Measurements from ENCODE around the gene SAMMSON.

The SAMMSON gene

GRCh38 chr3:70096376-70097066 is 97.0 kb downstream of the SAMMSON start:
- no peak overlapping the region for H4K91ac ChIP-seq (ENCODE audit: low read depth, low read length)
- no peak overlapping the region for H4K12ac ChIP-seq (ENCODE audit: low read depth, low read length)
- H2AFZ ChIP-seq (ENCODE audit: insufficient read depth, low read length, poor library complexity), result no peak overlapping the region
- no peak overlapping the region for H2BK12ac ChIP-seq (ENCODE audit: low read length)
- no peaks in the 10 kb centered on the region for H3K27me3 ChIP-seq (ENCODE audit: insufficient read depth, low read length)
- no peak overlapping the region for H3K27ac ChIP-seq (ENCODE audit: low read depth, low read length)
- H3K9ac ChIP-seq (ENCODE audit: low read length), result no peak overlapping the region
- H2BK120ac ChIP-seq (ENCODE audit: insufficient read depth, low read length, poor library complexity), result no peak overlapping the region
- peak in 1 of 2 donors; percentile 30 for DNase-seq
- WGBS (ENCODE audit: extremely low coverage, insufficient coverage, insufficient read length), result no CpG with 5 or more reads among the region's 5 CpGs
- no peak overlapping the region for H3K23ac ChIP-seq (ENCODE audit: low read length)
- no peak overlapping the region for H2AK5ac ChIP-seq (ENCODE audit: low read length)
- no peak overlapping the region for H2BK5ac ChIP-seq (ENCODE audit: low read depth, low read length, poor library complexity)
- no peaks in the 10 kb centered on the region for H3K79me1 ChIP-seq (ENCODE audit: low read length)
- no peak overlapping the region for H3K4me3 ChIP-seq (ENCODE audit: low read depth, low read length)
- H3K79me2 ChIP-seq (ENCODE audit: control insufficient read depth, insufficient read depth, low read length, poor library complexity), result no peaks in the 10 kb centered on the region
- H3K4me2 ChIP-seq (ENCODE audit: low read length), result no peak overlapping the region
- no peak overlapping the region for H3K14ac ChIP-seq (ENCODE audit: low read length)
- no peak overlapping the region for H4K8ac ChIP-seq (ENCODE audit: low read depth, low read length)
- no peak overlapping the region for H3K4ac ChIP-seq (ENCODE audit: low read depth, low read length)
- H3K36me3 ChIP-seq (ENCODE audit: control insufficient read depth in 1 of 2, insufficient read depth in 2 of 2, low read length in 2 of 2), result no peaks in the 10 kb centered on the region
- H3K18ac ChIP-seq (ENCODE audit: low read length), result no peak overlapping the region
- H3K4me1 ChIP-seq (ENCODE audit: control insufficient read depth in 1 of 2, insufficient read depth in 2 of 2, low read length in 2 of 2), result no peaks in the 10 kb centered on the region
- H3K9me3 ChIP-seq (ENCODE audit: insufficient read depth, low read depth, low read length), result no peaks in the 10 kb centered on the region

- Histone ChIP-seq H3K79me2 (ENCODE audit: control insufficient read depth, insufficient read depth, low read length, poor library complexity) (no peaks in the 10 kb centered on the region), H3K9ac (ENCODE audit: low read length) (no peak overlapping the region), H2BK5ac (ENCODE audit: low read depth, low read length, poor library complexity) (no peak overlapping the region), H3K18ac (ENCODE audit: low read length) (no peak overlapping the region), H3K36me3 (ENCODE audit: control insufficient read depth in 1 of 2, insufficient read depth in 2 of 2, low read length in 2 of 2) (no peaks in the 10 kb centered on the region), H3K4me3 (ENCODE audit: low read depth, low read length) (no peak overlapping the region), H2AK5ac (ENCODE audit: low read length) (no peak overlapping the region), H3K4me1 (ENCODE audit: control insufficient read depth in 1 of 2, insufficient read depth in 2 of 2, low read length in 2 of 2) (no peaks in the 10 kb centered on the region), H3K9me3 (ENCODE audit: insufficient read depth, low read depth, low read length) (no peaks in the 10 kb centered on the region), H4K91ac (ENCODE audit: low read depth, low read length) (no peak overlapping the region), H2BK120ac (ENCODE audit: insufficient read depth, low read length, poor library complexity) (no peak overlapping the region), H4K8ac (ENCODE audit: low read depth, low read length) (no peak overlapping the region), H2BK12ac (ENCODE audit: low read length) (no peak overlapping the region), H4K12ac (ENCODE audit: low read depth, low read length) (no peak overlapping the region), H3K27me3 (ENCODE audit: insufficient read depth, low read length) (no peaks in the 10 kb centered on the region), H2AFZ (ENCODE audit: insufficient read depth, low read length, poor library complexity) (no peak overlapping the region), H3K4me2 (ENCODE audit: low read length) (no peak overlapping the region), H3K23ac (ENCODE audit: low read length) (no peak overlapping the region), H3K79me1 (ENCODE audit: low read length) (no peaks in the 10 kb centered on the region), H3K14ac (ENCODE audit: low read length) (no peak overlapping the region), H3K27ac (ENCODE audit: low read depth, low read length) (no peak overlapping the region), H3K4ac (ENCODE audit: low read depth, low read length) (no peak overlapping the region)
- no peak for DNase-seq
- WGBS (ENCODE audit: extremely low coverage, insufficient coverage, insufficient read length), result no CpG with 5 or more reads among the region's 1 CpG
Observed at GRCh38 chr3:70097084-70097483, 97.6 kb downstream of the SAMMSON start.

- Histone ChIP-seq H3K18ac (ENCODE audit: low read length) (no peak overlapping the region), H3K36me3 (ENCODE audit: control insufficient read depth in 1 of 2, insufficient read depth in 2 of 2, low read length in 2 of 2) (no peaks in the 10 kb centered on the region), H3K14ac (ENCODE audit: low read length) (no peak overlapping the region), H4K91ac (ENCODE audit: low read depth, low read length) (no peak overlapping the region), H3K27ac (ENCODE audit: low read depth, low read length) (no peak overlapping the region), H3K9me3 (ENCODE audit: insufficient read depth, low read depth, low read length) (no peaks in the 10 kb centered on the region), H3K4me1 (ENCODE audit: control insufficient read depth in 1 of 2, insufficient read depth in 2 of 2, low read length in 2 of 2) (no peaks in the 10 kb centered on the region), H3K79me2 (ENCODE audit: control insufficient read depth, insufficient read depth, low read length, poor library complexity) (no peaks in the 10 kb centered on the region), H2BK5ac (ENCODE audit: low read depth, low read length, poor library complexity) (no peak overlapping the region), H2BK12ac (ENCODE audit: low read length) (no peak overlapping the region), H2AFZ (ENCODE audit: insufficient read depth, low read length, poor library complexity) (no peak overlapping the region), H3K4me3 (ENCODE audit: low read depth, low read length) (no peak overlapping the region), H3K79me1 (ENCODE audit: low read length) (no peaks in the 10 kb centered on the region), H3K27me3 (ENCODE audit: insufficient read depth, low read length) (no peaks in the 10 kb centered on the region), H3K9ac (ENCODE audit: low read length) (no peak overlapping the region), H3K4ac (ENCODE audit: low read depth, low read length) (no peak overlapping the region), H2BK120ac (ENCODE audit: insufficient read depth, low read length, poor library complexity) (no peak overlapping the region), H3K4me2 (ENCODE audit: low read length) (no peak overlapping the region), H4K12ac (ENCODE audit: low read depth, low read length) (no peak overlapping the region), H2AK5ac (ENCODE audit: low read length) (no peak overlapping the region), H4K8ac (ENCODE audit: low read depth, low read length) (no peak overlapping the region), H3K23ac (ENCODE audit: low read length) (no peak overlapping the region)
- WGBS (ENCODE audit: extremely low coverage, insufficient coverage, insufficient read length), result no CpG with 5 or more reads among the region's 6 CpGs
- DNase-seq, result peak; percentile 25 to 68
Observed at GRCh38 chr3:70108072-70108471, 108.5 kb downstream of the SAMMSON start.

DNA sequence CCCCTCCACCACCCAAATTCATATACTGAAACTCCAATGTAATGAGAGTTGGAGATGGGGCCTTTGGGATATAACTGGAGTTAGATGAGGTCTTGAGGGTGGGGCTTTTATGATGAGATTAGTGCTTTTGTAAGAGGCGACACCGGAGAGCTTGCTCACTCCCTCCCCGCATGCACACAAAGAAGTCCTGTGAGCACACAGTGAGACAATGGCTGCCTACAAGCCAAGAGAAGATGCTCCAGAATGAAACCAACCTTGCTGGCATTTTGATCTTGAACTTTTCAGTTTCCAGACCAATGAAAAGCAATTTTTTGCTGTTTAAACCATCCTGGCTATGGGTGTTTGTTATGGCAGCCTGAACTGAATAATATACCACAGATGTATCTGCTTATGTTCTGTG is 109.0 kb downstream of the SAMMSON start:
- Histone ChIP-seq H4K8ac (ENCODE audit: low read depth, low read length) (no peak overlapping the region), H3K9ac (ENCODE audit: low read length) (no peak overlapping the region), H3K9me3 (ENCODE audit: insufficient read depth, low read depth, low read length) (no peaks in the 10 kb centered on the region), H4K12ac (ENCODE audit: low read depth, low read length) (no peak overlapping the region), H3K79me1 (ENCODE audit: low read length) (no peaks in the 10 kb centered on the region), H3K4me1 (ENCODE audit: control insufficient read depth in 1 of 2, insufficient read depth in 2 of 2, low read length in 2 of 2) (no peaks in the 10 kb centered on the region), H3K14ac (ENCODE audit: low read length) (no peak overlapping the region), H3K4me3 (ENCODE audit: low read depth, low read length) (no peak overlapping the region), H3K4ac (ENCODE audit: low read depth, low read length) (no peak overlapping the region), H3K18ac (ENCODE audit: low read length) (no peak overlapping the region), H3K36me3 (ENCODE audit: control insufficient read depth in 1 of 2, insufficient read depth in 2 of 2, low read length in 2 of 2) (no peaks in the 10 kb centered on the region), H4K91ac (ENCODE audit: low read depth, low read length) (no peak overlapping the region), H3K27me3 (ENCODE audit: insufficient read depth, low read length) (no peaks in the 10 kb centered on the region), H3K4me2 (ENCODE audit: low read length) (no peak overlapping the region), H2BK5ac (ENCODE audit: low read depth, low read length, poor library complexity) (no peak overlapping the region), H2BK120ac (ENCODE audit: insufficient read depth, low read length, poor library complexity) (no peak overlapping the region), H2AFZ (ENCODE audit: insufficient read depth, low read length, poor library complexity) (no peak overlapping the region), H3K79me2 (ENCODE audit: control insufficient read depth, insufficient read depth, low read length, poor library complexity) (no peaks in the 10 kb centered on the region), H2BK12ac (ENCODE audit: low read length) (no peak overlapping the region), H2AK5ac (ENCODE audit: low read length) (no peak overlapping the region), H3K27ac (ENCODE audit: low read depth, low read length) (no peak overlapping the region), H3K23ac (ENCODE audit: low read length) (no peak overlapping the region)
- WGBS (ENCODE audit: extremely low coverage, insufficient coverage, insufficient read length), result no CpG with 5 or more reads among the region's 3 CpGs
- no peak for DNase-seq

Data from trophoblast cell (in vitro differentiated cells and primary cell).